ENCODE data around the gene LMO1. TPM values are rescaled to one million over a fixed set of nuclear protein-coding genes. Genes with fewer than 3 reads are reported as not detected.

Gene LMO1
- total RNA-seq = 1 to 10 TPM; 1.8 to 2.0 TPM
- polyA plus RNA-seq (ENCODE audit: insufficient read length in 2 of 2) = 1 to 10 TPM; 8.2 to 8.7 TPM
- long read RNA-seq, donor 1, partial matches to known transcripts = 0 of 5 reads
- long read RNA-seq, donor 1, other reads (novel, unspliced or antisense) = 0 of 5 reads
- long read RNA-seq, donor 2, partial matches to known transcripts = 0 of 2 reads
- long read RNA-seq, donor 2, other reads (novel, unspliced or antisense) = 0 of 2 reads
- long read RNA-seq, donor 3, partial matches to known transcripts = 0 of 1 reads
- long read RNA-seq, donor 3, other reads (novel, unspliced or antisense) = 0 of 1 reads
- long read RNA-seq, donor 4 = 0 reads

- no peaks in the 10 kb centered on the region for H3K9me3 ChIP-seq (ENCODE audit: control insufficient read depth, insufficient read depth, low read length)
- H3K27ac ChIP-seq (ENCODE audit: low read depth, low read length) = no peak within 1 kb of the TSS
- peak in 2 of 6 donors; percentile 93 to 95 for DNase-seq (ENCODE audit: low read depth in 4 of 6, low spot score in 6 of 6)
- peaks cover 38% of the 10 kb centered on the region for H3K4me1 ChIP-seq (ENCODE audit: control insufficient read depth, insufficient read depth, low read length)
- 9% methylated on average over 17 of the region's 22 CpGs for WGBS (ENCODE audit: insufficient coverage)
- peak within 1 kb of the TSS; percentile 45 for H3K4me3 ChIP-seq (ENCODE audit: low read depth, low read length)
- H3K36me3 ChIP-seq (ENCODE audit: control insufficient read depth, insufficient read depth, low read length) = no peaks in the 10 kb centered on the region
- H3K27me3 ChIP-seq (ENCODE audit: control insufficient read depth, insufficient read depth, low read length) = peaks cover 53% of the 10 kb centered on the region
Measured at GRCh38 chr11:8263769-8264410, at the start of gene LMO1. Gene LMO1 (minus strand): TSS chr11:8263878. CDS start chr11:8263362, 516 bp downstream.

- no peaks in the 10 kb centered on the region for H3K9me3 ChIP-seq (ENCODE audit: control insufficient read depth, insufficient read depth, low read length)
- H3K36me3 ChIP-seq (ENCODE audit: control insufficient read depth, insufficient read depth, low read length) = no peaks in the 10 kb centered on the region
- H3K27ac ChIP-seq (ENCODE audit: low read depth, low read length) = no peak overlapping the region
- peaks cover 3% of the 10 kb centered on the region for H3K27me3 ChIP-seq (ENCODE audit: control insufficient read depth, insufficient read depth, low read length)
- H3K4me3 ChIP-seq (ENCODE audit: low read depth, low read length) = no peak overlapping the region
- H3K4me1 ChIP-seq (ENCODE audit: control insufficient read depth, insufficient read depth, low read length) = peaks cover 24% of the 10 kb centered on the region
- WGBS (ENCODE audit: insufficient coverage) = 35% methylated on average over 10 of the region's 10 CpGs
- DNase-seq (ENCODE audit: low read depth in 4 of 6, low spot score in 6 of 6) = peak in 1 of 6 donors; percentile 46
Measured at GRCh38 chr11:8312986-8313385, 49.3 kb upstream of the LMO1 start.

GRCh38 chr11:8311366-8311765 is 47.7 kb upstream of the LMO1 start:
- Histone ChIP-seq H3K4me3 (ENCODE audit: low read depth, low read length) (no peak overlapping the region), H3K36me3 (ENCODE audit: control insufficient read depth, insufficient read depth, low read length) (no peaks in the 10 kb centered on the region), H3K27ac (ENCODE audit: low read depth, low read length) (no peak overlapping the region), H3K4me1 (ENCODE audit: control insufficient read depth, insufficient read depth, low read length) (peaks cover 24% of the 10 kb centered on the region), H3K9me3 (ENCODE audit: control insufficient read depth, insufficient read depth, low read length) (no peaks in the 10 kb centered on the region), H3K27me3 (ENCODE audit: control insufficient read depth, insufficient read depth, low read length) (peaks cover 3% of the 10 kb centered on the region)
- 91% methylated on average over 3 of the region's 10 CpGs for WGBS (ENCODE audit: insufficient coverage)
- DNase-seq (ENCODE audit: low read depth in 4 of 6, low spot score in 6 of 6) = no peak

GRCh38 chr11:8310743-8311298 is 47.1 kb upstream of the LMO1 start:
- Histone ChIP-seq H3K27ac (ENCODE audit: low read depth, low read length) (no peak overlapping the region), H3K27me3 (ENCODE audit: control insufficient read depth, insufficient read depth, low read length) (peaks cover 3% of the 10 kb centered on the region), H3K4me3 (ENCODE audit: low read depth, low read length) (no peak overlapping the region), H3K9me3 (ENCODE audit: control insufficient read depth, insufficient read depth, low read length) (no peaks in the 10 kb centered on the region), H3K36me3 (ENCODE audit: control insufficient read depth, insufficient read depth, low read length) (no peaks in the 10 kb centered on the region), H3K4me1 (ENCODE audit: control insufficient read depth, insufficient read depth, low read length) (peaks cover 24% of the 10 kb centered on the region)
- no peak for DNase-seq (ENCODE audit: low read depth in 4 of 6, low spot score in 6 of 6)
- 75% methylated on average over 10 of the region's 11 CpGs for WGBS (ENCODE audit: insufficient coverage)

- Histone ChIP-seq H3K27me3 (ENCODE audit: control insufficient read depth, insufficient read depth, low read length) (peaks cover 3% of the 10 kb centered on the region), H3K4me1 (ENCODE audit: control insufficient read depth, insufficient read depth, low read length) (peaks cover 20% of the 10 kb centered on the region), H3K27ac (ENCODE audit: low read depth, low read length) (no peak overlapping the region), H3K4me3 (ENCODE audit: low read depth, low read length) (no peak overlapping the region), H3K9me3 (ENCODE audit: control insufficient read depth, insufficient read depth, low read length) (no peaks in the 10 kb centered on the region), H3K36me3 (ENCODE audit: control insufficient read depth, insufficient read depth, low read length) (no peaks in the 10 kb centered on the region)
- 66% methylated on average over 2 of the region's 3 CpGs for WGBS (ENCODE audit: insufficient coverage)
- DNase-seq (ENCODE audit: low read depth in 4 of 6, low spot score in 6 of 6) = no peak
Measured at GRCh38 chr11:8309862-8310261, 46.2 kb upstream of the LMO1 start.

GRCh38 chr11:8309311-8309710 is 45.6 kb upstream of the LMO1 start:
- Histone ChIP-seq H3K4me1 (ENCODE audit: control insufficient read depth, insufficient read depth, low read length) (peaks cover 20% of the 10 kb centered on the region), H3K27ac (ENCODE audit: low read depth, low read length) (no peak overlapping the region), H3K9me3 (ENCODE audit: control insufficient read depth, insufficient read depth, low read length) (peaks cover 2% of the 10 kb centered on the region), H3K27me3 (ENCODE audit: control insufficient read depth, insufficient read depth, low read length) (peaks cover 3% of the 10 kb centered on the region), H3K36me3 (ENCODE audit: control insufficient read depth, insufficient read depth, low read length) (no peaks in the 10 kb centered on the region), H3K4me3 (ENCODE audit: low read depth, low read length) (no peak overlapping the region)
- 79% methylated on average over 8 of the region's 9 CpGs for WGBS (ENCODE audit: insufficient coverage)
- no peak for DNase-seq (ENCODE audit: low read depth in 4 of 6, low spot score in 6 of 6)

- H3K9me3 ChIP-seq (ENCODE audit: control insufficient read depth, insufficient read depth, low read length) = peaks cover 2% of the 10 kb centered on the region
- no peaks in the 10 kb centered on the region for H3K27me3 ChIP-seq (ENCODE audit: control insufficient read depth, insufficient read depth, low read length)
- WGBS (ENCODE audit: insufficient coverage) = 100% methylated on average over 1 of the region's 8 CpGs
- no peak overlapping the region for H3K27ac ChIP-seq (ENCODE audit: low read depth, low read length)
- no peak for DNase-seq (ENCODE audit: low read depth in 4 of 6, low spot score in 6 of 6)
- no peaks in the 10 kb centered on the region for H3K36me3 ChIP-seq (ENCODE audit: control insufficient read depth, insufficient read depth, low read length)
- no peak overlapping the region for H3K4me3 ChIP-seq (ENCODE audit: low read depth, low read length)
- peaks cover 8% of the 10 kb centered on the region for H3K4me1 ChIP-seq (ENCODE audit: control insufficient read depth, insufficient read depth, low read length)
Measured at GRCh38 chr11:8307601-8308000, 43.9 kb upstream of the LMO1 start.

- H3K36me3 ChIP-seq (ENCODE audit: control insufficient read depth, insufficient read depth, low read length) = no peaks in the 10 kb centered on the region
- no peak overlapping the region for H3K27ac ChIP-seq (ENCODE audit: low read depth, low read length)
- peaks cover 3% of the 10 kb centered on the region for H3K4me1 ChIP-seq (ENCODE audit: control insufficient read depth, insufficient read depth, low read length)
- H3K4me3 ChIP-seq (ENCODE audit: low read depth, low read length) = no peak overlapping the region
- no peaks in the 10 kb centered on the region for H3K27me3 ChIP-seq (ENCODE audit: control insufficient read depth, insufficient read depth, low read length)
- H3K9me3 ChIP-seq (ENCODE audit: control insufficient read depth, insufficient read depth, low read length) = peaks cover 2% of the 10 kb centered on the region
- 100% methylated on average over 1 of the region's 2 CpGs for WGBS (ENCODE audit: insufficient coverage)
- no peak for DNase-seq (ENCODE audit: low read depth in 4 of 6, low spot score in 6 of 6)
Measured at GRCh38 chr11:8301622-8302021, 37.9 kb upstream of the LMO1 start.

- peaks cover 3% of the 10 kb centered on the region for H3K4me1 ChIP-seq (ENCODE audit: control insufficient read depth, insufficient read depth, low read length)
- no peaks in the 10 kb centered on the region for H3K36me3 ChIP-seq (ENCODE audit: control insufficient read depth, insufficient read depth, low read length)
- WGBS (ENCODE audit: insufficient coverage) = 92% methylated on average over 12 of the region's 13 CpGs
- DNase-seq (ENCODE audit: low read depth in 4 of 6, low spot score in 6 of 6) = no peak
- H3K27ac ChIP-seq (ENCODE audit: low read depth, low read length) = no peak overlapping the region
- no peaks in the 10 kb centered on the region for H3K9me3 ChIP-seq (ENCODE audit: control insufficient read depth, insufficient read depth, low read length)
- no peaks in the 10 kb centered on the region for H3K27me3 ChIP-seq (ENCODE audit: control insufficient read depth, insufficient read depth, low read length)
- no peak overlapping the region for H3K4me3 ChIP-seq (ENCODE audit: low read depth, low read length)
Measured at GRCh38 chr11:8298801-8299786, 35.4 kb upstream of the LMO1 start.

All from spinal cord (tissue), 10 donors.